ENCODE data around the gene ARSA.
"Not testable (repeated sequence)": the region's sequence is repeated elsewhere in the genome, so short reads cannot be mapped to it uniquely, and the experiment has no call there.

Gene ARSA

DNA sequence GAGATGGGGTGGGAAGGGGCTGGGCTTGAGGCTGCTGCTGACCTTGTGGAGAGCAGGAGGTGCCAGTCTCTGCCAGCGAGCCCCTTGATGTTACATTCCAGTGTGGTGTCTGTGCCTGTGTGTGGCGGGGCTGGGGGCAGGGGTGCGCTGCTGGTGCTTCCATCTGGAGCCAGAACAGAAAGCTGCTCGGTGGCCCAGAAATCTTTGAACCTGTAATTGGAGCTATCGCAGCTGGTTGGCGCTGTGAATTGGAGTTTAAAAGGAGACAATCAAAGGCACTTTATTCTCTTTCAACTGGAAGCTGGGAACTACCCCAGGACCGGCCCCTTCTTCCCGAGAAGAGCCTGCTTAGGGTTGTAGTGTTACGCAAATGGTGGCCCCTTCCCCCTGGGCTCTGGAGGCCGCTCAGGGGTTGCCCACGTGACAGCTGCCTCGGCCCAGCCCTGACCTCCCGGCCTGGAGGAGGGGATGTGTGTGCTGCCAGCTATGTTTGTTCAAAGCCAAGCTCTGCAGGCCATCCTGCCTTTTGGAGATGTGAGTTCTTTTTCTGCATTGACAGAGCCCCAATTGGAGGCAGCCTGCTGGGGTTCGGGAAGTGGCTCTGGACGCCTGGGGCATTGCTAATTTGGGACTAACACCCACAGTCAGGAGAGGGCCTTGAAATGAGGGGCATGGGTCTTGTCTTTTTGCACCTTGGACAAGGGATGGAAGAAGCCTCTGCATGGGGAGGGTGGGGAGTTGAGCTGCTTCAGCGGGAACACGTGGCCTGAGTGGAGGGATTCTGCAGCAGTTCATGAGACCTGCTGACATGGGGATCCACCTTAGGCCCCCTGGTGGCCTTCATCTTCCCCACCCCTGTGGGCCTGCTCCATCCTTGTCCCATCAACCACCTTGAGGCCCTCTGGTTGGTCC, 14.0 kb upstream of the ARSA start:
- TF ChIP-seq, protein P1, sequence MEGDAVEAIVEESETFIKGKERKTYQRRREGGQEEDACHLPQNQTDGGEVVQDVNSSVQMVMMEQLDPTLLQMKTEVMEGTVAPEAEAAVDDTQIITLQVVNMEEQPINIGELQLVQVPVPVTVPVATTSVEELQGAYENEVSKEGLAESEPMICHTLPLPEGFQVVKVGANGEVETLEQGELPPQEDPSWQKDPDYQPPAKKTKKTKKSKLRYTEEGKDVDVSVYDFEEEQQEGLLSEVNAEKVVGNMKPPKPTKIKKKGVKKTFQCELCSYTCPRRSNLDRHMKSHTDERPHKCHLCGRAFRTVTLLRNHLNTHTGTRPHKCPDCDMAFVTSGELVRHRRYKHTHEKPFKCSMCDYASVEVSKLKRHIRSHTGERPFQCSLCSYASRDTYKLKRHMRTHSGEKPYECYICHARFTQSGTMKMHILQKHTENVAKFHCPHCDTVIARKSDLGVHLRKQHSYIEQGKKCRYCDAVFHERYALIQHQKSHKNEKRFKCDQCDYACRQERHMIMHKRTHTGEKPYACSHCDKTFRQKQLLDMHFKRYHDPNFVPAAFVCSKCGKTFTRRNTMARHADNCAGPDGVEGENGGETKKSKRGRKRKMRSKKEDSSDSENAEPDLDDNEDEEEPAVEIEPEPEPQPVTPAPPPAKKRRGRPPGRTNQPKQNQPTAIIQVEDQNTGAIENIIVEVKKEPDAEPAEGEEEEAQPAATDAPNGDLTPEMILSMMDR (IDR thresholded peaks at IDR 0.05): no peak
- Histone ChIP-seq H3K27ac (no peak overlapping the region), H3K4me3 (no peak overlapping the region)
- DNase-seq (ENCODE audit: low spot score): no peak

DNA sequence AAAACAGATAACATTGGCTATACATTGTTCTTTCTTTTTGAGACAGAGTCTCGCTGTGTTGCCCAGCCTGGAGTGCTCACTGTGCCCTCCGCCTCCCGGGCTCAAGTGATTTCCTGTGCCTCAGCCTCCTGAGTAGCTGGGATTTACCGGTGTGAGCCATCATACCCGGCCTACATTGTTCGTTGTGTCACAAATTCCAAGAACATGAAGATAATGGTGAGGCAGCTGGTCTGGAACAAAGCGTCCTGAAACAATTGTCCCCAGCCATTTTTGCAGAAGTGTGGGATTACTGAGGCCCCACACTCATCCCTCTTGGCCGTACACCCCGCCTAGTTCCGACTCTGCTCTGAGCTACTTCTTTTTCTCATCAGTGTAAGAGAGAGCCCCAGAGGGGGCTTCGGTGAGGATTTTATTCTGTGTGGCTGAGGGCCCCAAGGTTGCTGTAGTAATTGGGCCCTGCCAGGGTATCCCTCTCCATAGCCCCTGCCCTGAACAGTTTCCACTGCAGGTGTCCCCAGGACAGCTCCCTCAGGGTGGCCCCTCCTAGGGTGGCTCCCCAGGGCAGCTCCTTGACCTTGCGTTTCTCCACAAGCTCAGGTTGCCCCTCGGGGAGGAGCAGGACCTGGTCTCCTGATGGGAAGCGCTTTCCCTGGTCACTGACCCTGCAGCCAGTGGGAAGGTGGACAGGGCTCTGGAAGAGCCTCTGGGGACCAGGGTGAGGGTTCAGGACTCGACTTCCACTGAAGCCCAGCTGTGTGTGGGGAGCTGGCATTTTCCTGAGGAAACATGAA, 13.1 kb upstream of the ARSA start:
- Histone ChIP-seq H3K4me3 (no peak overlapping the region), H3K27ac (no peak overlapping the region)
- TF ChIP-seq, protein P1 (IDR thresholded peaks at IDR 0.05): no peak
- DNase-seq (ENCODE audit: low spot score): no peak

DNA sequence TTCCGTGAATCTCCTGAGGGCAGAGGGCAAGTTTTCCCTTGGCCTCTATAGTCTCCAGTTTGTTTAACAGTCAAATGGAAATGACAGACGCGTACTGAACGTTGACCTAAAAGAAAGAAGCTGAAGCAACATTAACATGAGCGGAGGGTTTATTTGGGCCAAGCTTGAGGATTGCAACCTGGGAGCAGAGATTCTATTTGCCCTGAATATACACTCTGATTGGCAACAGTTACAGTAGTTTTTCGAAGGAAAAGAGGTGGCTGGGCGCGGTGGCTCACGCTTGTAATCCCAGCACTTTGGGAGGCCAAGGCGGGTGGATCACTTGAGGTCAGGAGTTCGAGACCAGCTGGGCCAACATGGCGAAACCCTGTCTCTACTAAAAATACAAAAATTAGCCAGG, 12.3 kb upstream of the ARSA start:
- H3K4me3 ChIP-seq; H3K27ac ChIP-seq; DNase-seq (ENCODE audit: low spot score): not testable (repeated sequence)

DNA sequence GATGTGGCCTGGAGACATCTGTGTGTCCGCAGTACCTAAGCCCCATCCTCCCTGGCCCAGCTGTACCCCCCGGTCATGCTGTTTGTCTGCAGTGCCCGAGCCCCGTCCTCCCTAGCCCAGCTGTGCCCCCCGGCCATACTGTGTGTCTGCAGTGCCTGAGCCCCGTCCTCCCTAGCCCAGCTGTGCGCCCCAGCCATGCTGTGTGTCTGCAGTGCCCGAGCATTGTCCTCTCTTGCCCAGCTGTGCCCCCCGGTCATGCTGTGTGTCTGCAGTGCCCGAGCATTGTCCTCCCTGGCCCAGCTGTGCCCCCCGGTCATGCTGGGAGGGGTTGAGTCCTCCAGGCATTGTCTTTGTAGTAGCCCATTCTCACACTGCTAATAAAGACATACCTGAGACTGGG, 7.6 kb upstream of the ARSA start:
- no peak overlapping the region for H3K4me3 ChIP-seq
- no peak overlapping the region for H3K27ac ChIP-seq
- TF ChIP-seq, protein P1 (IDR thresholded peaks at IDR 0.05): no peak
- DNase-seq (ENCODE audit: low spot score): no peak

DNA sequence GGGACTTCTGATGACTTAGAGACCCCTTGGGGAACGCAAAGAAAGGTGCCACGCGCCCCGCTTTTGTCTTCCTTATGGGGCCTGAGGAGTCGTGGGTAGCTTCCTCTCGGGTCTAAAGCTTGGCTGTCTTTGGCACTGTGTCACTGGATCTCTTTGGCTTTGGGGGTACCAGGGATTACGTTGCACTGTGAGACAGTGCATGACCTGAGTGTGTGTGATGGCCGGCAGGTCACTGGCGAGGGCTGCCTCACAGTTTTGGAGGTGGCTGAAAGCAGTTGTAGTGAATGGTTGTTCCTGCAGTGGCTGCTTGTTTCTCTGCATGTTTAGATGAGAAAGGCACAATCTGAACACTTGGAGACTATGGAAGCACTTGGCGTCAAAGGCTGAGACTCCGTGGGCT, 5.8 kb upstream of the ARSA start:
- Histone ChIP-seq H3K27ac (no peak overlapping the region), H3K4me3 (no peak overlapping the region)
- TF ChIP-seq, protein P1 (IDR thresholded peaks at IDR 0.05): no peak
- no peak for DNase-seq (ENCODE audit: low spot score)

DNA sequence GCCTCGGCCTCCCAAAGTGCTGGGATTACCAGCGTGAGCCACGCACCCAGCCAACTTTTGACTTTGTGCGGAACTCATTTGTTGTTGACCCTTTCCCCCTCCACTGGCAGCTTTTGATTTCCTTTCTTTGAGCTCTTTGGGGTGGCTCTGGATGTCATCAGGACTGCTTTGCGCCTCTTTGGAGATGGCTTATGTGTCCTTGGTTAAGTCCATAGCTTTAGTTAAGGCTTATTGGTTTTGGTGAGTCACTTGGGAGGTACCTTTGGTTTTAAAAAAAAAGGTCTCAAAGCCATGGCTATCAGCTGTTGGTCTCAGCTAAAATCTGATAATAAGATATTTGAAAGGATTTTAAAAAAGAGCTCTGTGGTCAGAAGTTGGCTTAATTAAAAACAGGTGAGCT, 5.1 kb upstream of the ARSA start:
- H3K4me3 ChIP-seq: no peak overlapping the region
- no peak for DNase-seq (ENCODE audit: low spot score)
- no peak overlapping the region for H3K27ac ChIP-seq
- TF ChIP-seq, protein P1 (IDR thresholded peaks at IDR 0.05): no peak

DNA sequence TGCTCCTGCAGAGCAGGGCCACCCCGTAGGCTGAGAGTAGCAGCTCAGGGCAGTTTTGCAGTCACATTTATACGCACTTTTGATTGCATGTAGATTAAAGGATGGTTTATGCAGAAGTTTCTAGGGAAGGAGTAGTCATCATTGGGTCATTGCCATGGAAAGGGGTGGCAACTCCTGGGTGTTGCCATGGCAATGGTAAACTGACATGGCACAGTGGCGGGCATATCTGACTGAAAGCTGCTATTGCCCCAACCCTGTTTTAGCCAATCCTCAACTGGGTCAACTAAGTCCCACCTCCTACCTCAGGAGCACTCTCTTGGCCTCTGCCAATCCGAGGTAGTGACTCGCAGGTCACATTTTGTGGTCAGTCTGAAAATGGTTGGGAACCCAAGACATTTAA, 2.4 kb upstream of the ARSA start:
- TF ChIP-seq, protein P1 (IDR thresholded peaks at IDR 0.05): no peak
- Histone ChIP-seq H3K27ac (no peak overlapping the region), H3K4me3 (no peak overlapping the region)
- no peak for DNase-seq (ENCODE audit: low spot score)
